HUES64 (cell line): ENCODE data around the gene EYS.
"Not testable (repeated sequence)": the region's sequence is repeated elsewhere in the genome, so short reads cannot be mapped to it uniquely, and the experiment has no call there.

Experiments used
- H3K27ac ChIP-seq: 2 replicates; pipeline ENCODE4 v1.7.0; 2013; ENCODE audit warnings: low read depth, low read length, inconsistent platforms
- H3K27me3 ChIP-seq: 2 replicates; pipeline ENCODE4 v1.6.1; 2013; ENCODE audit warnings: mild to moderate bottlenecking, low read length; ENCODE audit not compliant: insufficient read depth
- H3K36me3 ChIP-seq: 2 replicates; pipeline ENCODE4 v1.6.1; 2013; ENCODE audit warnings: mild to moderate bottlenecking, low read length; ENCODE audit not compliant: insufficient read depth
- H3K4me1 ChIP-seq: 2 replicates; pipeline ENCODE4 v1.6.1; 2013; ENCODE audit warnings: mild to moderate bottlenecking, low read length, moderate library complexity; ENCODE audit not compliant: insufficient read depth
- H3K4me3 ChIP-seq: 2 replicates; pipeline ENCODE4 v1.5.1; 2013; ENCODE audit warnings: mild to moderate bottlenecking, low read length, moderate library complexity
- H3K9ac ChIP-seq: 2 replicates; pipeline ENCODE4 v1.6.1; 2013; ENCODE audit warnings: mild to moderate bottlenecking, low read depth, low read length
- H3K9me3 ChIP-seq: 2 replicates; pipeline ENCODE4 v1.6.1; 2013; ENCODE audit warnings: low read depth, low read length; ENCODE audit not compliant: insufficient read depth
- WGBS: fragments of 150-250, 120-280 bp; methylation state at CpG from one replicate; pipeline ENCODE4 v1.1.7; 2013; ENCODE audit warnings: missing lambda C conversion rate; 5-methylcytosine and 5-hydroxymethylcytosine counted together

The EYS gene

GRCh38 chr6:65546894-65547293, 160.1 kb downstream of the EYS start:
- H3K9me3 ChIP-seq, result no peaks in the 10 kb centered on the region
- WGBS, result 93% methylated on average over 3 of the region's 3 CpGs
- no peak overlapping the region for H3K9ac ChIP-seq
- no peak overlapping the region for H3K4me3 ChIP-seq
- H3K36me3 ChIP-seq, result no peaks in the 10 kb centered on the region
- no peaks in the 10 kb centered on the region for H3K27me3 ChIP-seq
- H3K27ac ChIP-seq, result no peak overlapping the region
- no peaks in the 10 kb centered on the region for H3K4me1 ChIP-seq

- no peaks in the 10 kb centered on the region for H3K9me3 ChIP-seq
- whole genome bisulfite sequencing, result 94% methylated on average over 2 of the region's 2 CpGs
- H3K4me1 ChIP-seq, result no peaks in the 10 kb centered on the region
- H3K27ac ChIP-seq, result no peak overlapping the region
- H3K36me3 ChIP-seq, result no peaks in the 10 kb centered on the region
- no peak overlapping the region for H3K9ac ChIP-seq
- no peak overlapping the region for H3K4me3 ChIP-seq
- H3K27me3 ChIP-seq, result no peaks in the 10 kb centered on the region
Measured at GRCh38 chr6:65545920-65546319, 161.1 kb downstream of the EYS start.

GRCh38 chr6:65538644-65539043, 168.4 kb downstream of the EYS start:
- H3K9me3 ChIP-seq, result no peaks in the 10 kb centered on the region
- H3K27ac ChIP-seq, result no peak overlapping the region
- no peaks in the 10 kb centered on the region for H3K36me3 ChIP-seq
- H3K9ac ChIP-seq, result no peak overlapping the region
- H3K4me1 ChIP-seq, result no peaks in the 10 kb centered on the region
- H3K4me3 ChIP-seq, result no peak overlapping the region
- WGBS, result 94% methylated on average over 1 of the region's 1 CpG
- no peaks in the 10 kb centered on the region for H3K27me3 ChIP-seq

GRCh38 chr6:65537600-65537999, 169.4 kb downstream of the EYS start:
- H3K36me3 ChIP-seq, result no peaks in the 10 kb centered on the region
- no peaks in the 10 kb centered on the region for H3K27me3 ChIP-seq
- no peak overlapping the region for H3K4me3 ChIP-seq
- H3K9ac ChIP-seq, result no peak overlapping the region
- H3K9me3 ChIP-seq, result no peaks in the 10 kb centered on the region
- WGBS, result 97% methylated on average over 2 of the region's 2 CpGs
- no peak overlapping the region for H3K27ac ChIP-seq
- H3K4me1 ChIP-seq, result no peaks in the 10 kb centered on the region

- Histone ChIP-seq H3K9ac (no peak overlapping the region), H3K27me3 (no peaks in the 10 kb centered on the region), H3K4me1 (no peaks in the 10 kb centered on the region), H3K4me3 (no peak overlapping the region), H3K27ac (no peak overlapping the region), H3K9me3 (no peaks in the 10 kb centered on the region), H3K36me3 (no peaks in the 10 kb centered on the region)
- 92% methylated on average over 3 of the region's 3 CpGs for WGBS
Measured at GRCh38 chr6:65531533-65531932, 175.5 kb downstream of the EYS start.

- Histone ChIP-seq H3K36me3 (no peaks in the 10 kb centered on the region), H3K9me3 (no peaks in the 10 kb centered on the region), H3K27ac (no peak overlapping the region), H3K9ac (no peak overlapping the region), H3K27me3 (no peaks in the 10 kb centered on the region), H3K4me1 (no peaks in the 10 kb centered on the region), H3K4me3 (no peak overlapping the region)
- 97% methylated on average over 2 of the region's 2 CpGs for WGBS
Measured at GRCh38 chr6:65524232-65524631, 182.8 kb downstream of the EYS start.

- Histone ChIP-seq H3K4me1 (no peaks in the 10 kb centered on the region), H3K9me3 (no peaks in the 10 kb centered on the region), H3K36me3 (no peaks in the 10 kb centered on the region), H3K27me3 (no peaks in the 10 kb centered on the region), H3K9ac (no peak overlapping the region), H3K27ac (no peak overlapping the region), H3K4me3 (no peak overlapping the region)
- WGBS, result 95% methylated on average over 3 of the region's 4 CpGs
Measured at GRCh38 chr6:65505736-65506135, 201.3 kb downstream of the EYS start.

GRCh38 chr6:65501045-65501444, 206.0 kb downstream of the EYS start:
- Histone ChIP-seq H3K4me3 (no peak overlapping the region), H3K9ac (no peak overlapping the region), H3K27ac (no peak overlapping the region), H3K36me3 (no peaks in the 10 kb centered on the region), H3K27me3 (no peaks in the 10 kb centered on the region), H3K9me3 (no peaks in the 10 kb centered on the region), H3K4me1 (no peaks in the 10 kb centered on the region)
- 97% methylated on average over 2 of the region's 2 CpGs for WGBS

- not testable (repeated sequence) for H3K4me1 ChIP-seq, H3K9ac ChIP-seq, H3K27ac ChIP-seq, H3K4me3 ChIP-seq, H3K36me3 ChIP-seq, H3K27me3 ChIP-seq
- H3K9me3 ChIP-seq, result peaks cover 15% of the 10 kb centered on the region; the same call in 1 of the 2 replicates
- 91% methylated on average over 6 of the region's 7 CpGs for WGBS
Measured at GRCh38 chr6:65483652-65484051, 223.4 kb downstream of the EYS start.

GRCh38 chr6:65469650-65470049, 237.4 kb downstream of the EYS start:
- Histone ChIP-seq H3K4me1 (no peaks in the 10 kb centered on the region), H3K27ac (no peak overlapping the region), H3K9ac (no peak overlapping the region), H3K4me3 (no peak overlapping the region), H3K27me3 (no peaks in the 10 kb centered on the region), H3K9me3 (no peaks in the 10 kb centered on the region), H3K36me3 (no peaks in the 10 kb centered on the region)

- H3K36me3 ChIP-seq, result no peaks in the 10 kb centered on the region
- no peaks in the 10 kb centered on the region for H3K9me3 ChIP-seq
- H3K9ac ChIP-seq, result no peak overlapping the region
- no CpG with 5 or more reads among the region's 3 CpGs for WGBS
- H3K27me3 ChIP-seq, result no peaks in the 10 kb centered on the region
- no peak overlapping the region for H3K4me3 ChIP-seq
- no peak overlapping the region for H3K27ac ChIP-seq
- H3K4me1 ChIP-seq, result no peaks in the 10 kb centered on the region
Measured at GRCh38 chr6:65468307-65468706, 238.7 kb downstream of the EYS start.

GRCh38 chr6:65461121-65461520, 245.9 kb downstream of the EYS start:
- Histone ChIP-seq H3K27ac (no peak overlapping the region), H3K9ac (no peak overlapping the region), H3K27me3 (no peaks in the 10 kb centered on the region), H3K4me3 (no peak overlapping the region), H3K4me1 (no peaks in the 10 kb centered on the region), H3K9me3 (no peaks in the 10 kb centered on the region), H3K36me3 (no peaks in the 10 kb centered on the region)
- WGBS, result 92% methylated on average over 3 of the region's 3 CpGs
